Effector memory CD4-positive, alpha-beta T cell (primary cell): Measurements from ENCODE around the gene RANGAP1.

ENCODE experiments used
- DNase-seq, 3 donors: peaks; one replicate each; pipeline ENCODE4 v3.0.0-alpha.2; 2020
- H3K27ac ChIP-seq: 2 replicates; pipeline ENCODE4 v1.7.0; 2013; ENCODE audit warnings: mild to moderate bottlenecking, low read length, moderate library complexity; ENCODE audit not compliant: insufficient read depth, poor library complexity, severe bottlenecking
- H3K27me3 ChIP-seq: replicated peaks from 2 replicates; pipeline ENCODE4 v1.7.0; 2013; ENCODE audit warnings: mild to moderate bottlenecking, low read length; ENCODE audit not compliant: insufficient read depth, control insufficient read depth, poor library complexity, severe bottlenecking
- H3K36me3 ChIP-seq: 2 replicates; pipeline ENCODE4 v1.7.0; 2013; ENCODE audit warnings: mild to moderate bottlenecking, low read length, moderate library complexity; ENCODE audit not compliant: control insufficient read depth, insufficient read depth
- H3K4me1 ChIP-seq: 2 replicates; pipeline ENCODE4 v1.7.0; 2013; ENCODE audit warnings: low read length, mild to moderate bottlenecking; ENCODE audit not compliant: control insufficient read depth, insufficient read depth, poor library complexity, severe bottlenecking
- H3K4me3 ChIP-seq: 2 replicates; pipeline ENCODE4 v1.7.0; 2013; ENCODE audit warnings: low read length, low read depth, mild to moderate bottlenecking; ENCODE audit not compliant: insufficient read depth, poor library complexity, severe bottlenecking
- H3K9me3 ChIP-seq: 2 replicates; pipeline ENCODE4 v1.7.0; 2013; ENCODE audit warnings: mild to moderate bottlenecking, low read length, moderate library complexity; ENCODE audit not compliant: control insufficient read depth

Gene RANGAP1

DNA sequence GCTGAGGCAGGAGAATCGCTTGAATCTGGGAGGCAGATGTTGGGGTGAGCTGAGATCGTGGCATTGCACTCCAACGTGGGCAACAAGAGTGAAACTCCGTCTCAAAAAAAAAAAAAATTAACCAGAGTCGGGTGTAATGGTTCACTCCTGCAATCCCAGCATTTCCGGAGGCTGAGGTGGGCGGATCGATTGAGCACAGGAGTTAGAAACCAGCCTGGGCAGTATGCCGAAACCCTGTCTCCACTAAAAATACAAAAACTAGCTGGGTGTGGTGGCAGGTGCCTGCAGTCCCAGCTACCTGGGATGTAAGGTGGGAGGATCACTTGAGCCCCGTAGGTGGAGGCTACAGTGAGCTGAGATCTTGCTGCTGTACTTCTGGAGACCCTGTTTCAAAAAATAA is 1.5 kb downstream of the RANGAP1 start:
- no peak for DNase-seq
- H3K27me3 ChIP-seq: no peaks in the 10 kb centered on the region
- H3K9me3 ChIP-seq: no peaks in the 10 kb centered on the region
- H3K4me1 ChIP-seq: peaks cover 8% of the 10 kb centered on the region
- peaks cover 22% of the 10 kb centered on the region for H3K36me3 ChIP-seq
- no peak overlapping the region for H3K4me3 ChIP-seq
- peak overlapping the region; percentile 99 for H3K27ac ChIP-seq

DNA sequence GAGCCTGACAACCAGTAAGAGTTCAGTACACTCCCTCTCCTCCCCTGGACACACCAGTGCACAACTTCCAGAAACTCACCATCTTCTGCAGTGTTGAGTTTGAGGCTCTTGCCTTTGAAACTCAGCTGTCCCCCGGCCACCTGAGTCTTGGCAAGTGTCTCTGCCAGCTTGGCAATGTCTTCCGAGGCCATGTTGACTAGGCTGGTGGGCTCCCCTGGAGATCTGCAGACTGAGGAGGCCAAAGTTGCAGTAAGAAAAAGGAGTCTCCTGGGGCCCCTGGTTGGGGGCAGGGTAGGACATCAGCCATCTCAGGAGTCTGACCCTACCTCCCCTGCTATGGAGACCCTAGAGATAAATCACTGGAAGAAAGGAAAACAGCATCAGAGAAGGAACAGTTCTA is 5.1 kb downstream of the RANGAP1 start:
- no peaks in the 10 kb centered on the region for H3K27me3 ChIP-seq
- H3K4me3 ChIP-seq: no peak overlapping the region
- no peaks in the 10 kb centered on the region for H3K9me3 ChIP-seq
- H3K4me1 ChIP-seq: peaks cover 8% of the 10 kb centered on the region
- DNase-seq: no peak
- peaks cover 40% of the 10 kb centered on the region for H3K36me3 ChIP-seq
- H3K27ac ChIP-seq: no peak overlapping the region

DNA sequence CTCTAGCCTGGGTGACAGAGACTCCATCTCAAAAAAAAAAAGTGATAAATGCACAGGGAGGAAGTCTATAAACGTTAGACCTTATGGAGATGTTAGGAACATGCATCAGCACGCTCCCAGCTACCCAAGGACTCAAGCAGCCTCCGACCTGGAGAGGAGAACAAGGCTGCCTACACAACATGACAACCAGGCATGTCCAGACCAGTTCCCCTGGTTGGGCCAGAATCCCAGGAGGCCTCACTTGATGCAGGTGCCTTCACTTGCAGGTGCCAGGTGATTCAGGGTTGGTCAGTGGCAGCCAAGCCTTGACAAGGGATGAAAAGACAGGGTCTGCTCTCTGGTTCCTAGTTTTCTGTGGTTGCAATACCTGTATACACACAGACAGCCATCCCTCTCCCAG is 5.9 kb downstream of the RANGAP1 start:
- no peaks in the 10 kb centered on the region for H3K27me3 ChIP-seq

DNA sequence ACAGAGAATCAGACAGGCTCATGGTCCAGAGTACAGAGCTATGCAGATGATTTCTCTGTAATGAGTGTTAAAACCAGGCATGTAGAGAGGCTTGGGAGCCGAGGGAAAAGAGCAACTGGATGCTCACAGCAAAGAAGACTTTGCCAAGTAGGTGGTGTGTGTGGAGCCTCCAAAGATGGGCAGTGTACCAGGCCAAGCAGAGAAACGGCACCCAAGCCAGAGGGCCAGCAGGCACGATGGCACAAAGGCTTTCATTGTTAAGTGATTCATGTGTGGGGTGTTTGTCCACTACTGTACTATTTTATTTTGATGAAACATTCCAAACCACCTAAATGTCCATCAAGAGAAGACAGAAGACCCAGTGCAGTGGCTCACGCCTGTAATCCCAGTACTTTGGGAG is 11.1 kb downstream of the RANGAP1 start:
- H3K27ac ChIP-seq: no peak overlapping the region
- H3K36me3 ChIP-seq: peaks cover 59% of the 10 kb centered on the region

More for the DNA sequence above, 5.9 kb downstream of the RANGAP1 start:
- Histone ChIP-seq H3K4me1 (peaks cover 8% of the 10 kb centered on the region), H3K4me3 (no peak overlapping the region), H3K27ac (no peak overlapping the region), H3K9me3 (no peaks in the 10 kb centered on the region), H3K36me3 (peaks cover 41% of the 10 kb centered on the region)
- no peak for DNase-seq

DNA sequence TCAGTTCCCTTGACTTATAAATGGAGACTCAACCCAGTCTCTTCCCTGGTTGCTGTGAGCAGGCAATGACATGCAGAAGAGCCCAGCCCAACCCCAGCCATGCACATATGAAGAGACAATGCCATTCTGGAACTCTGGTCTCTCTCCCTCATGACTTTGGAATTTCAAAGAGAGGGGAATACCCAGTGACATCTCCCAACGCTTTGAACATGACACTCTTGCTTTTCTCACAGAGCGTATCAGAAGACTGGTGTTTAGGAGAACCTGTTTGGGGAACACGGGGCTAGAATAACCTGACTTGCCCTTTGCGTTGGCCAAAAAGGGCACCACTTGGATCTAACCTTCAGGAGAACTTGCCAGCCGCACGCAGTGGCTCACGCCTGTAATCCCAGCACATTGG is 12.9 kb downstream of the RANGAP1 start:
- H3K36me3 ChIP-seq: peaks cover 60% of the 10 kb centered on the region
- H3K27ac ChIP-seq: no peak overlapping the region
- H3K9me3 ChIP-seq: no peaks in the 10 kb centered on the region
- no peaks in the 10 kb centered on the region for H3K27me3 ChIP-seq
- H3K4me1 ChIP-seq: no peaks in the 10 kb centered on the region
- no peak overlapping the region for H3K4me3 ChIP-seq
- DNase-seq: no peak

More for the DNA sequence above, 11.1 kb downstream of the RANGAP1 start:
- Histone ChIP-seq H3K4me3 (no peak overlapping the region), H3K4me1 (no peaks in the 10 kb centered on the region), H3K27me3 (no peaks in the 10 kb centered on the region), H3K9me3 (no peaks in the 10 kb centered on the region)
- DNase-seq: no peak

DNA sequence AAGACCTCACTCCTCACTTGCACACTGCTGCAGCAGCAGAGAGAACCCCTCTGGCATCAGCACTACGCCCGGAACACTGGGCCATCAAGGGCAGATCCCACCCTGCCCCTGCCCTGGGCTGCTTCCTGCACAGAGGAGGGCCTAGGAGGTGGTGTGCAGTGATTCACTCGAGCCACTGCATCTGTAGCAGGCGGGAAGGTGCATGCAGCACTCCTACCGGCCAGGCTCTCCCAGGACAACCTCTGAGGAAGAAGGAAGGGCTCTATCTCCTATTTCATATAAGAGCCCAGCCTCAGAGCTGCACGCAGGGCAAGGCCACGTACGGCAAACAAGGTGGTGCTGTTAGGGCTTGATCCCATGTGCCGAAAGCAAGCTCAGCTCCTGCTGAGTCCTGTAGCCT is 14.2 kb downstream of the RANGAP1 start:
- Histone ChIP-seq H3K4me3 (no peak overlapping the region), H3K27me3 (no peaks in the 10 kb centered on the region), H3K9me3 (no peaks in the 10 kb centered on the region), H3K4me1 (no peaks in the 10 kb centered on the region), H3K36me3 (peaks cover 64% of the 10 kb centered on the region), H3K27ac (no peak overlapping the region)
- DNase-seq: no peak

DNA sequence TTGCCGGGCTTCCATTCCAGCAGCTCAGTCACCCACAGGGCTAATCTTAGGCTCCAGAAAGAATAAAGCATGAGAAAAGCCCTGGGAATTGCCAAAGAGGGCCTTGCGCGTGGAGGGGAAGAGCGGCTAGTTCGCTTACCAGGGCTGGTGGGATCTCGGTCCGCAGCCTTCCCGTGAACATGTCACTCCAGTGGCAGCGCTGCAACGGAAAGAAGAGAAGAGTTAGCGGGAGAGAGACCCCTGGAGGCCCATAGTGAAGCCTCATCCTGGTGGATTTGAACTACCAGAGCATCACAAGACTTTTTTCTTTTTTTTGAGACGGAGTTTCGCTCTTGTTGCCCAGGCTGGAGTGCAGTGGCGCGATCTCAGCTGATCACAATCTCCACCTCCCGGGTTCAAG is 18.0 kb downstream of the RANGAP1 start:
- H3K27ac ChIP-seq: no peak overlapping the region
- no peaks in the 10 kb centered on the region for H3K27me3 ChIP-seq
- DNase-seq: no peak
- no peak overlapping the region for H3K4me3 ChIP-seq
- H3K9me3 ChIP-seq: no peaks in the 10 kb centered on the region
- peaks cover 74% of the 10 kb centered on the region for H3K36me3 ChIP-seq
- no peaks in the 10 kb centered on the region for H3K4me1 ChIP-seq

DNA sequence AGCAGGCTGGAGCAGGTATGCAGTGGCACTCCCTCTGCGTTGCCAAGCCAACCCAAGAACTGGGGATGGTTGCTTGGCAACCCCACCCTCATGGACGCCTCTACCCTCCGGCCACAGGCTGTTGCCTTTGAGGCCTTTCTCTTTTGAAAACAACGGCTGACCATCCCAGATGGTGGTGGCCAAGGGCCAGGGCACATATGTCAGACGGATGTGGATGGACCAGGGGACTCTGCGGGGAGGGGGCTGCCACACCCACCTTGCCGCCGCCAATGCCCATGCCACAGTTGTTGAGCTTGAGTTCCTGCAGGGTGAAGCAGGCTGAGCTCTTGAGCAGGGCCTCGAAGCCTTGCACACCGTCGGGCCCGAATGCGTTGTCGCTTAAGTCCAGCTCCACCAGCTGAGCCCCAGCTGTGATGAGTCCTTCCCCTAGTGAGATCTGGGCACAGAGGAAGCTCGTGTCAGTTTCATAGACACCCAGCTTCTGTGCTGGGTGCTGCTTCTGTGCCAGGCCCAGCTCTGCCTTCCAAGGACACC is 21.5 kb downstream of the RANGAP1 start:
- Histone ChIP-seq H3K36me3 (peaks cover 86% of the 10 kb centered on the region), H3K27ac (no peak overlapping the region), H3K4me3 (no peak overlapping the region), H3K4me1 (no peaks in the 10 kb centered on the region), H3K9me3 (no peaks in the 10 kb centered on the region), H3K27me3 (no peaks in the 10 kb centered on the region)
- no peak for DNase-seq

DNA sequence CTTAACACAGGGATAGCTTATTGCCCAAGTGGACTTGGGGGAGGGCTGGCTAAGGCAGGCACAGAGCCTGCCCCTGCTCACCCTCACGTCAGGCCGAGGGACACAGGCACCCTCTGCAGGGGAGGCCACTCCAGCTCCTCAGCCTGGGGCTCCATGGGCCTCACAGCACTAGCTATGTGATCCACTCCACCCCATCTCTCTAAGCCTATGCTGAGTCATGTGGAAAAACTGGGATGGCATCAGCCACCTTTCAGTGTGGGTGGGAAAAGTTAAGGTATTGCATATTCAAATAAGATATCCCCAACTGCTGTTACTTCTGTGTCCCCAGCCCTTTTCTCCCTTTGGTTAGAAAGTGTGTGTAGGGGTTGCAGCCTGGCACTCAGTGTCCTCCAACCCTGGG is 22.3 kb downstream of the RANGAP1 start:
- H3K27me3 ChIP-seq: no peaks in the 10 kb centered on the region
- DNase-seq: no peak
- no peaks in the 10 kb centered on the region for H3K4me1 ChIP-seq
- H3K4me3 ChIP-seq: no peak overlapping the region
- no peaks in the 10 kb centered on the region for H3K9me3 ChIP-seq
- no peak overlapping the region for H3K27ac ChIP-seq
- H3K36me3 ChIP-seq: peaks cover 87% of the 10 kb centered on the region

DNA sequence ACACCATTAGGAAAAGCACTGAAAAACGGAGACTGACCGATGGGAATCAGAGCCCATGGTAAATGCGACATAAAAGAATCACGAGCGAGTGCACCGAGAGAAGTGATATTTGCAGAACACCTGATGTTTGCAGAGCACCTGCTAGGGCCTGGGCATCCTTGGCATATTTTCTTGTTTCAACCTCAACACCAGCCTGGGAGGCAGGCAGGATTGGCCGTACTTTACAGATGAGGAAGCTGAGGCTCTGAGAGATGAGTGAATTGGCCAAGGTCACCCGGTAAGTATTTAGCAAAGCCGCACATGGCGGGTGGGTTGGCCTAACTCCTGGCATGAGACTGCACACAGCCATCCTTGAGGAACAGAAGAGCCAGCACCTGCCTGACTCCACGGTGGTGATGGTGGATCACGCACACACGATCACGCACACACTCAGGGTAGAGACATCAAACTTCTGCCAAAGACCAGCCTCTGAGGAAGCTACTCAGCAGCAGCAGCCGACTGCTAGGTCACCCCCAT is 23.7 kb downstream of the RANGAP1 start:
- H3K9me3 ChIP-seq: no peaks in the 10 kb centered on the region
- no peak overlapping the region for H3K4me3 ChIP-seq
- no peak overlapping the region for H3K27ac ChIP-seq
- no peak for DNase-seq
- peaks cover 84% of the 10 kb centered on the region for H3K36me3 ChIP-seq
- H3K4me1 ChIP-seq: no peaks in the 10 kb centered on the region
- no peaks in the 10 kb centered on the region for H3K27me3 ChIP-seq
